CD14-positive monocyte (primary cell): ENCODE data around the gene DIS3L. TPM values are rescaled to one million over a fixed set of nuclear protein-coding genes. Genes with fewer than 3 reads are reported as not detected.

ENCODE experiments used
- DNase-seq, 3 donors: peaks; one replicate each; pipeline ENCODE4 v3.0.0-alpha.2; 2011 to 2022
- H2AFZ ChIP-seq: 2 replicates; pipeline ENCODE4 v1.6.0; 2012; ENCODE audit warnings: mild to moderate bottlenecking, low read depth, low read length, inconsistent platforms; ENCODE audit not compliant: insufficient read depth, poor library complexity, severe bottlenecking
- H3K27ac ChIP-seq, 2 donors: 1 replicate in 1 of 2; 2 replicates in 1 of 2; pipeline ENCODE4 v1.5.1; 2012 to 2013; ENCODE audit warnings: low read length in 2 of 2, control low read depth in 1 of 2, inconsistent platforms in 1 of 2, low read depth in 1 of 2, mild to moderate bottlenecking in 1 of 2
- H3K27me3 ChIP-seq, 2 donors: one replicate each; pipeline versions ENCODE4 v1.6.0 to v1.6.1; 2011 to 2013; ENCODE audit warnings: low read length in 2 of 2; ENCODE audit not compliant: control insufficient read depth in 2 of 2, insufficient read depth in 2 of 2
- H3K36me3 ChIP-seq, 2 donors: replicated peaks in 1 of 2; 1 replicate in 1 of 2; 2 replicates in 1 of 2; pipeline versions ENCODE4 v1.5.1 to v1.6.1; 2012 to 2013; ENCODE audit warnings: low read length in 2 of 2, control low read depth in 1 of 2, inconsistent platforms in 1 of 2, mild to moderate bottlenecking in 1 of 2; ENCODE audit not compliant: insufficient read depth in 2 of 2, control insufficient read depth in 1 of 2
- H3K4me1 ChIP-seq, 2 donors: 1 replicate in 1 of 2; 2 replicates in 1 of 2; pipeline versions ENCODE4 v1.5.1 to v1.6.1; 2012 to 2013; ENCODE audit warnings: low read length in 2 of 2, control low read depth in 1 of 2, inconsistent platforms in 1 of 2, mild to moderate bottlenecking in 1 of 2, moderate library complexity in 1 of 2; ENCODE audit not compliant: insufficient read depth in 2 of 2, control insufficient read depth in 1 of 2
- H3K4me2 ChIP-seq: replicated peaks from 2 replicates; pipeline ENCODE3; 2012; ENCODE audit warnings: low read length, moderate library complexity, mild to moderate bottlenecking; ENCODE audit not compliant: poor library complexity, severe bottlenecking; ENCODE audit errors: extremely low read depth
- H3K4me3 ChIP-seq, 3 experiments: fragments of 200-600 bp in 1 of 3; sonication (generic) in 1 of 3; replicated peaks in 1 of 3; 1 replicate in 2 of 3; 2 replicates in 1 of 3; pipeline ENCODE4 v1.5.1; 2011 to 2013; ENCODE audit warnings: low read length in 3 of 3, mild to moderate bottlenecking in 3 of 3, control low read depth in 2 of 3, low read depth in 2 of 3, inconsistent platforms in 1 of 3, moderate library complexity in 1 of 3
- H3K79me2 ChIP-seq: 2 replicates; pipeline ENCODE4 v1.6.0; 2012; ENCODE audit warnings: mild to moderate bottlenecking, control low read depth, inconsistent platforms, low read length, moderate library complexity; ENCODE audit not compliant: insufficient read depth
- H3K9ac ChIP-seq: 2 replicates; pipeline ENCODE4 v1.6.0; 2017; ENCODE audit warnings: low read length, mild to moderate bottlenecking; ENCODE audit not compliant: insufficient read depth, poor library complexity, severe bottlenecking
- H3K9me3 ChIP-seq, 2 donors: replicated peaks in 1 of 2; 1 replicate in 1 of 2; 2 replicates in 1 of 2; pipeline versions ENCODE4 v1.5.1 to v1.6.1; 2012 to 2013; ENCODE audit warnings: low read length in 2 of 2, control low read depth in 1 of 2; ENCODE audit not compliant: control insufficient read depth in 1 of 2, insufficient read depth in 1 of 2
- H4K20me1 ChIP-seq: 2 replicates; pipeline ENCODE4 v1.6.0; 2012; ENCODE audit warnings: mild to moderate bottlenecking, low read length, control low read depth, moderate library complexity; ENCODE audit not compliant: insufficient read depth
- H3K27ac Mint-ChIP-seq, 7 donors: one replicate each; pipeline ENCODE4 v1.8.0; 2020; ENCODE audit warnings: mild to moderate bottlenecking in 7 of 7, mixed read lengths in 7 of 7, moderate library complexity in 6 of 7, inconsistent platforms in 2 of 7
- H3K27me3 Mint-ChIP-seq, 3 donors: one replicate each; pipeline ENCODE4 v1.8.0; 2021 to 2022; ENCODE audit warnings: low read depth in 3 of 3, mild to moderate bottlenecking in 3 of 3, mixed read lengths in 3 of 3, moderate library complexity in 3 of 3, inconsistent platforms in 1 of 3
- H3K36me3 Mint-ChIP-seq, 2 donors: one replicate each; pipeline ENCODE4 v1.8.0; 2020; ENCODE audit warnings: mixed read lengths in 2 of 2, inconsistent platforms in 1 of 2, mild to moderate bottlenecking in 1 of 2
- H3K4me1 Mint-ChIP-seq: one replicate; pipeline ENCODE4 v1.8.0; 2020; ENCODE audit warnings: mild to moderate bottlenecking, mixed read lengths
- H3K4me3 Mint-ChIP-seq, 2 donors: one replicate each; pipeline ENCODE4 v1.8.0; 2020; ENCODE audit warnings: mild to moderate bottlenecking in 2 of 2, mixed read lengths in 2 of 2, moderate library complexity in 1 of 2
- H3K9me3 Mint-ChIP-seq, 7 donors: one replicate each; pipeline ENCODE4 v1.8.0; 2020 to 2022; ENCODE audit warnings: mixed read lengths in 7 of 7, mild to moderate bottlenecking in 6 of 7, moderate library complexity in 6 of 7, inconsistent platforms in 2 of 7
- CTCF ChIP-seq: fragments of 200-600 bp; IDR thresholded peaks from one replicate; pipeline ENCODE4 v1.8.0; 2022; ENCODE audit warnings: antibody characterized with exemption, mild to moderate bottlenecking
- WGBS: methylation state at CpG from one replicate; pipeline ENCODE4 v1.1.5; 2013; ENCODE audit warnings: missing lambda C conversion rate; ENCODE audit not compliant: insufficient coverage; 5-methylcytosine and 5-hydroxymethylcytosine counted together
- intact Hi-C, 2 donors: fragments of 100-400 bp; cut with micrococcal nuclease; formaldehyde crosslinking; loops; one replicate each; pipeline versions ENCODE4 v1.15.0 to v1.15.1; 2023
- polyA plus RNA-seq, 3 donors: library from polyadenylated mRNA; depleted of rRNA in 1 of 3; unstranded in 2 of 3; stranded (reverse) in 1 of 3; fragments of 300-500 nt in 2 of 3; fragments of >200 nt in 1 of 3; fragmentation: Illumina TruSeq in 2 of 3; gene quantifications; 1 replicate in 2 of 3; 2 replicates in 1 of 3; pipeline ENCODE4 v1.2.3, GENCODE V29; 2012 to 2021

Gene DIS3L
- polyA plus RNA-seq, 3 donors, result 13.2 to 17.0 (median 13.6) TPM

- H3K4me1 ChIP-seq, result no peaks in the 10 kb centered on the region
- DNase-seq, result no peak
- H3K4me3 Mint-ChIP-seq, result no peak overlapping the region
- H3K27me3 Mint-ChIP-seq, result peaks cover 15 to 18% (median 17%) of the 10 kb centered on the region in 3 donors
- H3K36me3 Mint-ChIP-seq, result peaks cover 0 to 4% of the 10 kb centered on the region in 2 donors
- H3K36me3 ChIP-seq, result no peaks in the 10 kb centered on the region
- intact Hi-C loops, result no loop called here
- WGBS, result 94% methylated on average over 9 of the region's 20 CpGs
- no peak overlapping the region for H3K9ac ChIP-seq
- H3K27ac ChIP-seq, result no peak overlapping the region
- H2AFZ ChIP-seq, result no peak overlapping the region
- H4K20me1 ChIP-seq, result no peaks in the 10 kb centered on the region
- H3K4me2 ChIP-seq, result no peak overlapping the region
- no peak overlapping the region for H3K27ac Mint-ChIP-seq
- no peaks in the 10 kb centered on the region for H3K9me3 ChIP-seq
- no peak for TF ChIP-seq CTCF
- no peak overlapping the region for H3K4me3 ChIP-seq
- H3K27me3 ChIP-seq, result peaks cover 2 to 12% of the 10 kb centered on the region in 2 donors
- peaks cover 3 to 12% (median 6%) of the 10 kb centered on the region in 7 donors for H3K9me3 Mint-ChIP-seq
- H3K4me1 Mint-ChIP-seq, result no peaks in the 10 kb centered on the region
- H3K79me2 ChIP-seq, result no peaks in the 10 kb centered on the region
Observed at GRCh38 chr15:66264859-66265513, 28.4 kb upstream of the DIS3L start.

- Mint-ChIP-seq H3K4me1 (peaks cover 4% of the 10 kb centered on the region), H3K36me3 (no peaks in the 10 kb centered on the region), H3K4me3 (no peak overlapping the region), H3K27ac (no peak overlapping the region), H3K9me3 (peaks cover 0 to 2% (median 2%) of the 10 kb centered on the region in 7 donors), H3K27me3 (peaks cover 2 to 7% (median 3%) of the 10 kb centered on the region in 3 donors)
- no peaks in the 10 kb centered on the region for H3K79me2 ChIP-seq
- H3K4me2 ChIP-seq, result no peak overlapping the region
- 81% methylated on average over 8 of the region's 13 CpGs for WGBS
- no peaks in the 10 kb centered on the region for H4K20me1 ChIP-seq
- no peak overlapping the region for H3K9ac ChIP-seq
- H3K4me1 ChIP-seq, result no peaks in the 10 kb centered on the region
- no peak overlapping the region for H3K27ac ChIP-seq
- H3K9me3 ChIP-seq, result no peaks in the 10 kb centered on the region
- TF ChIP-seq CTCF, result no peak
- no peak for DNase-seq
- H3K27me3 ChIP-seq, result peaks cover 0 to 2% of the 10 kb centered on the region in 2 donors
- H3K4me3 ChIP-seq, result no peak overlapping the region
- no peaks in the 10 kb centered on the region for H3K36me3 ChIP-seq
- intact Hi-C loops, result no loop called here
- no peak overlapping the region for H2AFZ ChIP-seq
Observed at GRCh38 chr15:66269326-66270090, 23.9 kb upstream of the DIS3L start.
